GM12891 (cell line): ENCODE results near the gene MAN1A1.

ENCODE experiments used
- DNase-seq: peaks from one replicate; pipeline ENCODE4 v3.0.0; 2011; ENCODE audit warnings: low spot score; ENCODE audit not compliant: insufficient read length
- FAIRE-seq: peaks from 2 replicates; lab custom pipeline; 2011; peaks lifted over from hg19 to GRCh38; lab: Jason Lieb, UNC
- PAX5 ChIP-seq: IDR thresholded peaks from 2 replicates; pipeline ENCODE4 v1.6.1; 2011; ENCODE audit warnings: low read length, moderate library complexity, mild to moderate bottlenecking; ENCODE audit not compliant: insufficient read depth, severe bottlenecking
- POLR2A ChIP-seq: IDR thresholded peaks from 2 replicates; pipeline ENCODE4 v1.6.1; 2011; ENCODE audit warnings: low read depth, low read length, control low read depth
- POLR2AphosphoS5 ChIP-seq: IDR thresholded peaks from 2 replicates; pipeline ENCODE4 v1.6.1; 2011; ENCODE audit warnings: low read depth, low read length, control low read depth
- POU2F2 ChIP-seq: IDR thresholded peaks from 2 replicates; pipeline ENCODE4 v1.6.1; 2011; ENCODE audit warnings: low read depth, mild to moderate bottlenecking, control low read depth, low read length, moderate library complexity
- SPI1 ChIP-seq: IDR thresholded peaks from 2 replicates; pipeline ENCODE4 v1.6.1; 2011; ENCODE audit warnings: low read depth, low read length, control low read depth
- TAF1 ChIP-seq: IDR thresholded peaks from 2 replicates; pipeline ENCODE4 v1.6.1; 2011; ENCODE audit warnings: low read depth, low read length, control low read depth

Gene MAN1A1

DNA sequence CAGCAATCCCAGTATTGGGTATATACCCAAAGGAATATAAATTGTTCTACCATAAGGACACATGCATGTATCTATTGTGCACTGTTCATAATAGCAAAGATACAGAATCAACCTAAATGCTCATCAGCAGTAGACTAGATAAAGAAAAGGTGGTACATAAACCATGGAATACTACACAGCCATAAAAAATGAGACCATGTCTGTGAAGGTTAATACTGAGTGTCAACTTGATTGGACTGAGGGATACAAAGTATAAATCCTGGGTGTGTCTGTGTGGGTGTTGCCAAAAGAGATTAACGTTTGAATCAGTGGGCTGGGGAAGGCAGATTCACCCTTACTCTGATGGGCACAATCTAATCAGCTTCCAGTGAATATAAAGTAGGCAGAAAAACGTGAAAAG, 86.9 kb downstream of the MAN1A1 start:
- DNase-seq (no peak), FAIRE-seq (no peak)
- TF ChIP-seq PAX5 (no peak), POU2F2 (no peak), SPI1 (no peak), POLR2AphosphoS5 (no peak), TAF1 (no peak), POLR2A (no peak)

DNA sequence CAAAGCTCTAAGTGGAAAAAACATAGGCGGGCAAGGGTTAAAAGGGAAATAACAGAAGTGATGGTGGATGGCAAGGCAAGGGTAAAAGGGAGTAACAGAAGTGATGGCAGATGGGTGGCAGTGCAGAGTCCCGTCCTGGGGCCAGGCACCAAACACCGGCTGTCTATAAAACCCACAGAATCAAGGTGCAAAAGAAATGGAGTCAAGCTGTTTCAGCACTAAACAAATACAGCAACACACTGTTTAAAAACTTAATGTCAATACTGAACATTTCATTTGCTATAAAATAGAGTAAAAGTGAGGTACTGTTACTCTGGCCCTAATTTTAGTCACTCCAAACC, 87.6 kb downstream of the MAN1A1 start:
- DNase-seq = no peak
- no peak for FAIRE-seq

DNA sequence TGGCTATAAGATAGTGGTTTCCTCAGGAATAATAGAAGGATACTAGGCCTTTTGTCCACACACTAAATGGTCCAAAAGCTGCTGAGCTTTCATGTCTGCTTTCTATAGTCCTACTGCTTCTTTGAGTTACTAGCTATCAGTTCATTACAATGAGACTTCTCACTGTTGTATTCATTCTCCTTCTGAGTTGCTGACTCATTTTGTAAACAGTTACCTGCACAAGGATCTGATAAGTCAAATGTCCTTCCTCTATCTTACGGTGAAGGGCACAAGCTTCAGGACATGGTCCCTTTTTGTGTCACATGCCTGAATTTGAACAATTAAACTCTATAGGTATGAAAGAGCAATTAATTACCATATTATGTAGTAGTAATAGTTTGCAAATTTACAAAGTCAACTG, 90.5 kb downstream of the MAN1A1 start:
- no peak for FAIRE-seq
- no peak for DNase-seq
- TF ChIP-seq POU2F2 = no peak
- no peak for TF ChIP-seq PAX5
- TF ChIP-seq SPI1 = no peak
- TF ChIP-seq POLR2AphosphoS5 = no peak
- TF ChIP-seq TAF1 = no peak
- no peak for TF ChIP-seq POLR2A

More for the DNA sequence above, 87.6 kb downstream of the MAN1A1 start:
- no peak for TF ChIP-seq POLR2A

DNA sequence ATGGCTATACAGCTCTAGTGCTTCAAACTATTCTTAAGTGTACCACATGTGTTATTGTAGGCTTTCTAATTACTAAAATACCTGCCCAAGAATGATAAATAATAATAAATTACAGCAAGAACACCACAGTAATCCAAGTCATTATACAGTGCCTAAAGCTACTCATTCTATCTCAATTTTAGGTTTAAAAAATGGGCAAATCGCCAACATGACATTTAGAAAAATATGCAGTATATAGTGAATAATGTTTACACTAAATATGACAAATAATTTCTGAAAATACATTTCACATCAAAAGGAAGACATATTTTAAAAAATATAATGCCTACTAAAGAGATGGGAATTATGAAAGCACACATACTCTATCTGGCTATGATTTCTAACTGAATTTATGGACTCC, 91.8 kb downstream of the MAN1A1 start:
- FAIRE-seq (no peak), DNase-seq (no peak)
- TF ChIP-seq PAX5 (no peak), POLR2AphosphoS5 (no peak), POU2F2 (no peak), POLR2A (no peak), SPI1 (no peak), TAF1 (no peak)

DNA sequence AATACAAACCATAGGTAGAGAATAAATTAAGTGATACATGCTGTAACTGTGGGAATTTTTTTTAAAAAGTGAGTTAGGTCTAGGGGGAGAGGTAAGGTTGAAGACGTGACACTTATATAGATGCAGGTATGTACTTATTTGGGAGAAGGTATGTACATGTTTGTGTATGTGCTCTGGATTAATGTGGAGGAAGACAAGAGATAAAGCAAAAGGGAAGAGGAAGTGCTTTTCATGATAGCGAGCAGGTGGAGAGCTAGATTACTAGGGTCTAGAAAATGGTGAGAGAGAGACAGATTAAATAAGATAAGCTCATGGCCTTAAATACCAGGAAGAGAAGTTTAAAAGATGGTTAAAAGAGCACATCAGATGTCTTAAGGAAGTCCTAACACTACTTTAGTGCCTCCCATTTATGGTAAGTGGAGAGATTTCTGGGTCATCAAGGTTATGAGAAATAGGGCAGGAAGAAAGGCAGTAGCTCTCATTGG, 92.5 kb downstream of the MAN1A1 start:
- FAIRE-seq (no peak), DNase-seq (no peak)
- TF ChIP-seq SPI1 (no peak), POLR2AphosphoS5 (no peak), TAF1 (no peak), POU2F2 (no peak), PAX5 (no peak), POLR2A (no peak)

DNA sequence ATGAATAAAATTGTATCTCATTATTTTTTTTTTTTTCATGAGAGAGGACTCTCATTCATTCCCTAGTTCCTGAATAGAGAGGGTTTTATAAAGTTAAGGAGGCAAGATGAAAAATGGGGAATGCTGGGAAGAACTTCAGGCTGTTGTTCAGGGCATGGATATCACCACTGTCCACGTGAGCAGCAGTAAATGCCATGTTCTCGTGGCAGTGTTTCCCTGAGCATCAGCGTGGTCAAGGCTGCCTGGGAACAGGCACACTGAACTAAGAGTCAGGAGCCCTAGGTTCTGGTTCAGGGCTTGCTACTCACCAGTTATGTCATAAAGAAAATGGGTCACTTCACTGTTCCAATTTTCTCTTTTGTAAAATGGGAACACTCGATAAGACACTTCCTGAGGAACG, 93.2 kb downstream of the MAN1A1 start:
- no peak for FAIRE-seq
- no peak for DNase-seq
- TF ChIP-seq POLR2AphosphoS5 = no peak
- no peak for TF ChIP-seq POU2F2
- no peak for TF ChIP-seq TAF1
- TF ChIP-seq POLR2A = no peak
- TF ChIP-seq SPI1 = no peak
- TF ChIP-seq PAX5 = no peak

DNA sequence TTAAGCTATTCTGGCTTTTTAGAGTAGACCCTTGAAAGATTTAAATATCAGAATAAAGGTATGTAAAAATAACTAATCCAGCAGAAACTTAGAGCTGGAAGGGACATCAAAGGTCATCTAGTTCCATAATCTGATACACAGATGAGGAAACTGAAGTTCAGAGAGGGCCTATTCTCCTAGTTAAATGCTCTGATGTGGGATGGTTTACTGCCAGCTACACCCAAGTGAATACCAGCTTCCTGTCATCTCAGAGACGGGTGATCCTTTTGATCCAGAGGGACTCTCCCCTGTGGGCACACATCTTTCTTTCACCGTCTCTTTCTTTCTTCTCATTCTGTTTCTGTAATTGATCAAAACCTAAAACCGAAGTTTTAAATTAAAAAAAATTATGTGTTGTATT, 94.1 kb downstream of the MAN1A1 start:
- TF ChIP-seq SPI1 (no peak), TAF1 (no peak), POU2F2 (no peak), POLR2AphosphoS5 (no peak), PAX5 (no peak), POLR2A (no peak)
- FAIRE-seq = no peak
- no peak for DNase-seq

DNA sequence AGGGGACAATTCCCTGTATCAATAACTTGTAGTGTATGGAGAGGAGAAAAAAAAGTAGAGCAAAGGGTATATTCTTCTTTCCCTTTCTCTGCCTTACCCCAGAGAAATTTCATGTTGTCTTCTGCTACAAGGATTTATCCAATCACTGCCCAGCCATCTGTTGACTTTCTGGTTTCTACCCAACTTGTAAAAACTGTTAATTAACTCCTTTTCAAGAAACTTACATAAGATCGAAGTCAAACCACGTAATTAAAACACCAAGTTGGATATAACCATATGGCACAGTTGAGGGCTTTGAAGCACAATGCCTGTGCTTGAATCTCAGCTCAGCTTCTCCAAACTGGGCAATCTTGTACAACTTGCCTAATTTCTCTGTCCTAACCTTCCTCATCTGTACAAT, 99.5 kb downstream of the MAN1A1 start:
- FAIRE-seq (no peak), DNase-seq (no peak)
- TF ChIP-seq TAF1 (no peak), PAX5 (no peak), POLR2AphosphoS5 (no peak), POU2F2 (no peak), SPI1 (no peak), POLR2A (no peak)

DNA sequence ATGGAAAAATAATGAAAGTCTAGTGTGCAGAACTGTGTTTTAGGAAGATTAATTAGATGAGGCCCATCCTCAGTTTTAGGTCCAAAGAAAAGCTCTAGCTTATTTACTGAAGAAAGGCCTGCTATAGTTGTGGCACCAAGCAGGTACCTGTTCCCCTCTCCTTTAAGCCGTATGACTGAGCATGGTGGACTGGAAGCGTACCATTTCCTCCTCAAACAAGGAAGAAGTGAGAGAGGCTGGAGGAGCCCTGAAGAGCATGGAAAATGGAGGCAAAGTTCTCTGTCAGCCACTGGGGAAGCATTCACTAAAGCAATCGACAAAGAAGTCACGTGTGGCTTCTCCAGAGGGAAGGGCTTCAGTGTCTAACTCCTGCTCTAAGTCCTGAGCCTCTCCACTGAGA, 100.2 kb downstream of the MAN1A1 start:
- no peak for TF ChIP-seq TAF1
- no peak for TF ChIP-seq POU2F2
- TF ChIP-seq POLR2AphosphoS5 = no peak
- FAIRE-seq (no peak), DNase-seq (no peak)

DNA sequence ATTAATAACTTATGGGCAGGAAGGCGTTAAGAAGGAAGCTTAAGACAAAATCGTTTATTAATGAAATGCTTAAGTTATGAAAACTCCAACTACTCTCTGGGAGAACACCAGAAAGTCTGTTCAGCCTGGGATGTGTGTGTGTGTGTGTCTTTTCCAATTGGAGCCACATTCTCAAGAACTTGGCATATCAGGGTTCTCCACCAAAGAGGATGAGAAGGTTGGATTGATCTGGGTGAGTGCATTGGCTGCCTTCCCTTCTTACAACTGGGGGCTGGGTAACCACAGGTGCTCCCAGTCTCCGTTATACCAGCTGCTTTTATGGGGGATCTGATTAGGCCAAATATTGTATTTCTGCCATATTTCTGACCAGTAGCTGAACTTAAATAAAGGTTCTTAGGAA, 102.1 kb downstream of the MAN1A1 start:
- FAIRE-seq (no peak), DNase-seq (no peak)
- no peak for TF ChIP-seq PAX5
- no peak for TF ChIP-seq POU2F2
- no peak for TF ChIP-seq POLR2AphosphoS5
- TF ChIP-seq TAF1 = no peak
- TF ChIP-seq SPI1 = no peak
